IMR-90 (cell line): ENCODE results near the gene WDCP.

Source experiments
- FOS ChIP-seq: fragments of 150-350 bp; IDR thresholded peaks from 2 replicates; pipeline ENCODE4 v1.6.1; 2016; ENCODE audit warnings: low read depth, low read length
- POLR2A ChIP-seq: IDR thresholded peaks from 2 replicates; pipeline ENCODE4 v1.6.1; 2012; ENCODE audit warnings: mild to moderate bottlenecking, low read depth, low read length
- TF ChIP-seq, protein P1 (sequence below): conservative IDR thresholded peaks from 2 replicates; pipeline ENCODE4 v1.5.1; 2012; ENCODE audit warnings: mild to moderate bottlenecking, low read depth, low read length, improper control_type of control experiment

DNA sequence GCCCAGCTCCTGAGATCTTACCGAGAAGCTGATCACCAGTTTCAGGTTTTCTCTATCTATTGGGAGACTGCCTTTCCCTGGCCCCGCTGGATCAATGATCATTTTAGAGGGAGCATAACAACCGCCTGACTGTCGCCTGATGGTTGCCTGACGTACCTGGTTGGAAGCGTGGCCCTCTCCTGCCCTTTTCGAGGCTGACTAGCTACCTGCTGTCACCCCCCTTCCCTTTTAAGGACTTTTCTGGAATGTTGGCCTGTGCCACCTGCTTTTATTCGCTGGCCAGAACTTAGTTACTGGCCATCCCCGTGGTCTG lies 37.9 kb downstream of the WDCP start:
- no peak for TF ChIP-seq POLR2A
- TF ChIP-seq, protein P1, sequence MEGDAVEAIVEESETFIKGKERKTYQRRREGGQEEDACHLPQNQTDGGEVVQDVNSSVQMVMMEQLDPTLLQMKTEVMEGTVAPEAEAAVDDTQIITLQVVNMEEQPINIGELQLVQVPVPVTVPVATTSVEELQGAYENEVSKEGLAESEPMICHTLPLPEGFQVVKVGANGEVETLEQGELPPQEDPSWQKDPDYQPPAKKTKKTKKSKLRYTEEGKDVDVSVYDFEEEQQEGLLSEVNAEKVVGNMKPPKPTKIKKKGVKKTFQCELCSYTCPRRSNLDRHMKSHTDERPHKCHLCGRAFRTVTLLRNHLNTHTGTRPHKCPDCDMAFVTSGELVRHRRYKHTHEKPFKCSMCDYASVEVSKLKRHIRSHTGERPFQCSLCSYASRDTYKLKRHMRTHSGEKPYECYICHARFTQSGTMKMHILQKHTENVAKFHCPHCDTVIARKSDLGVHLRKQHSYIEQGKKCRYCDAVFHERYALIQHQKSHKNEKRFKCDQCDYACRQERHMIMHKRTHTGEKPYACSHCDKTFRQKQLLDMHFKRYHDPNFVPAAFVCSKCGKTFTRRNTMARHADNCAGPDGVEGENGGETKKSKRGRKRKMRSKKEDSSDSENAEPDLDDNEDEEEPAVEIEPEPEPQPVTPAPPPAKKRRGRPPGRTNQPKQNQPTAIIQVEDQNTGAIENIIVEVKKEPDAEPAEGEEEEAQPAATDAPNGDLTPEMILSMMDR = no peak
- TF ChIP-seq FOS = no peak
